ENCODE measurements around the gene TGIF1.
"Not testable (repeated sequence)": the region's sequence is repeated elsewhere in the genome, so short reads cannot be mapped to it uniquely, and the experiment has no call there.

TGIF1 gene
- 43.0 to 85.2 (median 63.6) reads per million in 4 donors for total RNA-seq

GRCh38 chr18:3450012-3450798 is at the start of gene TGIF1:
TGIF1 (plus strand) TSS chr18:3450172; CDS start chr18:3450490, 318 bp downstream.
- peak; percentile 45 to 76 (median 70) for DNase-seq

- no peak for DNase-seq
These were observed 49.2 kb upstream of the TGIF1 start for GRCh38 chr18:3400567-3401296.

- no peak for DNase-seq
These were observed 48.0 kb upstream of the TGIF1 start for GRCh38 chr18:3401669-3402620.

GRCh38 chr18:3402982-3403451 is 47.0 kb upstream of the TGIF1 start:
- DNase-seq, result peak in 1 of 5 donors; percentile 29

GRCh38 chr18:3405713-3406112 is 44.3 kb upstream of the TGIF1 start:
- no peak for DNase-seq

GRCh38 chr18:3408107-3408506 is 41.9 kb upstream of the TGIF1 start:
- DNase-seq, result no peak

GRCh38 chr18:3409811-3410210 is 40.2 kb upstream of the TGIF1 start:
- DNase-seq, result no peak

- DNase-seq, result no peak
These were observed 39.7 kb upstream of the TGIF1 start for GRCh38 chr18:3410273-3410672.

- not testable (repeated sequence) for DNase-seq
These were observed 39.1 kb upstream of the TGIF1 start for GRCh38 chr18:3410876-3411275.

GRCh38 chr18:3411327-3411726 is 38.6 kb upstream of the TGIF1 start:
- no peak for DNase-seq

- peak in 3 of 5 donors; percentile 10 to 26 (median 14) for DNase-seq
These were observed 38.1 kb upstream of the TGIF1 start for GRCh38 chr18:3411854-3412268.

GRCh38 chr18:3412528-3412927 is 37.4 kb upstream of the TGIF1 start:
- DNase-seq, result peak in 1 of 5 donors; percentile 46

- DNase-seq, result no peak
These were observed 34.9 kb upstream of the TGIF1 start for GRCh38 chr18:3415110-3415509.

- DNase-seq, result no peak
These were observed 31.9 kb upstream of the TGIF1 start for GRCh38 chr18:3418083-3418482.

GRCh38 chr18:3420919-3421279 is 29.1 kb upstream of the TGIF1 start:
- no peak for DNase-seq

- DNase-seq, result no peak
These were observed 27.1 kb upstream of the TGIF1 start for GRCh38 chr18:3422905-3423304.

- no peak for DNase-seq
These were observed 25.6 kb upstream of the TGIF1 start for GRCh38 chr18:3424280-3424890.

- no peak for DNase-seq
These were observed 24.9 kb upstream of the TGIF1 start for GRCh38 chr18:3425030-3425429.

GRCh38 chr18:3425446-3425845 is 24.5 kb upstream of the TGIF1 start:
- no peak for DNase-seq

GRCh38 chr18:3426074-3426473 is 23.9 kb upstream of the TGIF1 start:
- no peak for DNase-seq

GRCh38 chr18:3427944-3428343 is 22.0 kb upstream of the TGIF1 start:
- DNase-seq, result no peak

GRCh38 chr18:3429121-3429520 is 20.9 kb upstream of the TGIF1 start:
- DNase-seq, result no peak
